NCI-H510A (cell line): ENCODE results near the gene SZRD1.

Source experiments
- DNase-seq: peaks from one replicate; lab custom pipeline; 2025; lab: John Stamatoyannopoulos, UW

Gene SZRD1

DNA sequence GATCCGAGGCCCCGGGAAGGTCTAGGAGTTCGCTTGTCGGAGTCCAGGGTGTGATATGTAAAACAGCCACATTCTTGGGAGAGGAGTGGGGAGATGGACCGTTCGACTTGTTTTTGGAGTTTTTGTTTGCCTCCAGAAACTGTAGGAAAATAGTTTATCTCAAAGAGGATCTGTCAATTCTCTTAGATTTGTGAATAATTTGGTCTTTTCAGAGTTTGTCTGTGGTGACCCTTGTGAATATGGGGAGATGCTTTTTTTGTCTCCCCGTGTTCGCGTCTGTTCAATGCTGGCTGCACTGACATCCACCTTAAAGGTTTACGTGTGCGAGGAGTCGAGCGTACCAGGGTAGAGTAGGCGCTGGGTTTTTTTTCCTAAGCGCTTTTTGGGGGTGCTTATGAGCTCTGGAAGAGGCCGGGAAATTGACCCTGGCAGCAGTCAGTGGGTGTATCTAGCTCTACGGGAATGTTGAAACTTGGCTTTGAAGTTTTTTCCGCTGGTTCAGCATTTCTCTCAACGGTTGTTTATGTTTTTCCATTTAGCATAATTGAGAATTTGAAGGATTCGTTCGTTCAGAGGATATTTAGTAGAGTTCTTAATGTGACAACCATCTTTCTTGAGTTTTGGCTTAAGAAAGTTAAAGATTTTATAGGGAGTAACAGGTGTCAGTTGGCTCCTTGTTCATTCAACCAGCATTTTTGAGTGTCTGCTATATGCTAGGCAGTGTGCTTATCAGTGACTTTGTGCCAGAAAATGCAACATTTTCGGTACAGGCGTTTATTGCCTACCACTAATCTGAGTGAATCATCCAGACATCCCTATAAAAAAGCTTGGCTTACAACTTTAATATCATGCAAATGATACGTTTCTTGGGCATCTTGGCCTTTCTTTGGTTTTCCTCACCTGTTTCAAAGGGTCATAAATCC lies 1.2 kb downstream of the SZRD1 start:
- DNase-seq: no peak

DNA sequence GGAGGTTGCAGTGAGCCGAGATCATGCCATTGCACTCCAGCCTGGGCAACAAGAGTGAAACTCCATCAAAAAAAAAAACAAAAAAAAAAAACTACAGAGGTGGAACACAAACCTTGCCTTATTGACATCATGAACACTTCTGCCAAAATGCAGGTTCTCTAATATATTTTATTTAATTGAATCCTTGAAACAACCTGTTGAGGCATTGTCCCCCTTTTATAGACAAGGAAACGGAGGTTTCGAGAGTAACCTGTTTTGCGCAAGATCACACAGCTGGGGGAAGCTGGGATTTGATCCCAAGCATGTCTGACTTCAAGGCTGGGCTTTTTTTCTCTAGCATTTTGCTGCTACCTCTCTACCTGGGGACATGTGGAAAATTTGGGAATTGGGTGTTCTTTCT lies 2.8 kb downstream of the SZRD1 start:
- no peak for DNase-seq

DNA sequence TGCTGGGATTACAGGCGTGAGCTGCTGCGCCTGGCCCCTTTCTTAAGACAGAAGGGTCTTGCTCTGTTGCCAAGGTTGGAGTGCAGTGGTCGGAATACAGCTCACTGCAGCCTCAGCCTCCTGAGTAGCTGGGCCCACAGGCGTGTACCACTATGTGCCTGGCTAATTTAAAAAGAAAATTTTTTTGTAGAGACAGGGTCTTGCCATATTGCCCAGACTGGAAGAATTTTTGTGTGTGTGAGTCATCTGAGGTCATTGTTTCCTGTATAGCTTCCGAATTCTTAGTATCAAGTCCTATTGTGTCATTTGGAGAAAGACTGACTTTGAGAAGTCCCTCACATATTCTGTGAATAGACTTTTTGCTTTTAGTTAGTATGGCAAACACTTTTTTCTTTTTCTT lies 4.7 kb downstream of the SZRD1 start:
- DNase-seq: no peak

DNA sequence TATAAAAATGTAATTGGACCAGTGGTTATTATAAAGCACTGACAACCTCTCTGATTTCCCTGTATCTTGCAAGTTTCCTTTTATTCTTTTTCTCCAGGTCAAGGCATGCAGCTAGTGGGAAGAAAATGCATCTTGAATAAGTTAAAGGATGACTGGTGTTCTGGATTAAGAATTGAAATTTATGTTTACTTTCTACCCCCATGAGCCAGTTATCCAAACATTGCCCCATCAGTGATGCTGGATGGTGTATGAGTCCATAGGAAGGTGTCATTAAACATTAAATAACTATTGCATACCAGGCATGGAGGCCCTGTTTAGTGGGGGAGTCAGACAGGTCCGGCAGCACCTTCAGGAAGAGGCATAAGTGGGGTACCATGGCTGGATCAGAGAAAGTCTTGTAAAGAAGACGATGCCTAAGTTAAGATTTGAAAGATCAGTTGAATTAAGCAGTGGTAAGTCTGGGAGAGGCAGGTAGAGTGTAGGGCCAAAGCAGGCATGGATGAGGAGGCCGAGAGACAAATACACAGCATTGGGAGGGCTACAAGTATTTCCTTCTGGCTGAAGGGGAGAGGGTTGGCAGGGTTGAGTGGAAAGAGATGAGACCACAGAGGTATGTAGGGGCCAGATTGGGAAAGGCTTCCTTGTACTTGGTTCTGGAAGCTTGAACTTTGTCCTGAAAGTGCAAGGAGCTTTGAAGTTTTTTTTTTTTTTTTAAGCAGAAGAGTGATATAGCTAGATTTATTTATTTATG lies 5.7 kb downstream of the SZRD1 start:
- no peak for DNase-seq

DNA sequence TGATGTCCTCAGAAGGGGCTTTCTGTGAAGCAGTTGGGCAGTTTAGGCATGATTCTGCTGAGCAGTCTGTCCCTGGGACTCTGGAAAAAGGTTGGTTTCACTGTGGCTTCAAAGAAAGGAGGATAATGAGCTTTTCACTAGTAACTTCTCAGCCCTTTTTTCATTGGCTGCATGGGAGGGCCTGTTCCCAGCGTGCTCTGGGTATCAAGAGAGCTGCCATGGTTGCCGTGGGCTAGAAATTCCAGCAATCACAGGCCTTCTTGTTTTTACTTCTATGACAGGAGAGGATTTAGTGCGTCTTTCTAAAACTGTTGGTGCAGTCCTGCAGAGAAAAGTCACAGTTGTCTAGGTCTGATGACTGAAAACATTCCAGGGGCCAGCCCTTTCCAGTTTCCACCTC lies 7.2 kb downstream of the SZRD1 start:
- DNase-seq: no peak

DNA sequence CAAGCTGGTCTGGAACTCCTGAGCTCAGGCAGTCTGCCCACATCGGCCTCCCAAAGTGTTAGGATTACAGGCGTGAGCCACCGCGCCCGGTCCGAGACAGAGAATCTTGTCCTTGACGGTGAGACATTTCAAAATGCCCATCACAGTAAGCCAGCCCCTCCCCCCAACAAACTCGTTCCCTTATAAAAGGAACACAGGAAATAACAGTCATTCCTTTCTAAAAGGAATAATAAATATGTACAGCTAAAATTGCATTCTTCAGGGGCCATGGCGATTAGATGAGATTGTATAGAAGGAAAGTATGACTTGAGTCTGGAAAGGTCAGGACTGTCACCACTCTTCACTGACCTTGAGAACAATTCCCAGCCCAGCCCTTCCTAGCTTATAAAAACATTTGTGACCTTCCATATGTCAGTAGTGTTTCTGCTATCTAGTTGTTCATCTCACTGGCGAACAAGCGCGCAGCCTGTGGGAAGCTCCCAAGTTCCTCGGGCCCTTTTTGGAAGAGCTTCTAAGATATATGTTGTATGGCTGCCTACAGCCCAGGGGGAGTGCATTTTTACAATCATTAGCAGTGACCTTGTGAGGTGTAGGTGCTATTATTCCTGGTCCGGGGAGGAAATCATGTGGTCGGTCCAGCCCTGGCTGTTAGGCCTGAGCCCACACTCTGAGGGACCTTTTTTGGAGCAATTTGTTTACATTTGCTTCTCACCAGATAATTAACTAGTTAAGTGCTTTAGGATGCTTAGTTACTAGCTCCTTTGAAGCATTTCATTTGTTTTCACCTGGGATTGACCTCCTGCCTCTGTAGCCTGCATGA lies 8.7 kb downstream of the SZRD1 start:
- no peak for DNase-seq

DNA sequence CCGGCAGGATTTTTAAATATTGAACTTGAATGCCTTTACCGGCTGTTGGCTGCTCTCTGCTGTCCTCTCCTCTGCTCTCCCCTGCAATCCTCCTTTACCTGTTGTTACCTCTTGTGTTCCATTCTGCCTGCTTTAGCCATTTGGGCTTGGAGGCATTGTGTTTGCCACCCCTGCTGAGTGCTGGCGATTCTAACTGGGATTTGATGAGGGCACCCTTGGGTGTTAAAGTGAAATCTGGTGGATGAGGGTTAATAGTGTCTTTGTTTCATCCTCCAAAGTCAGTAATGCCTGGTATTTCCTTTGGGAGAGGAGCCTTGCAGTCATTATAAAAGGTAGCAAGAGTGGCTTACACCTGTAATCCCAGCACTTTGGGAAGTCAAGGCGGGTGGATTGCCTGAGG lies 9.9 kb downstream of the SZRD1 start:
- DNase-seq: no peak

DNA sequence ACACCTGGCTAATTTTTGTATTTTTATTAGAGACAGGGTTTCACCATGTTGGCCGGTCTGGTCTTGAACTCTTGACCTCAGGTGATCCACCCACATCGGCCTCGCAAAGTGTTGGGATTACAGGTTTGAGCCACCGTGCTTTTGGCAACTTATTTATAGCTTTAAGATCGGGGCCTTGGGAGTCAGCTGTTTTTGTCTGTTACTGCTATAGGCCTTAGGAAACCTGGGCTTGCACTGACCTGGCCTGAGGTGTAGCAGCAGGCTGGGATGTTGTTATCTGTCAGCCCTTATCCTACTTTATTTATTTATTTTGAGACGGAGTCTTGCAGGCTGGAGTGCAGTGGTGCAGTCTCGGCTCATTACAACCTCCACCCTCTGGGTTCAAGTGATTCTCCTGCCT lies 11.4 kb downstream of the SZRD1 start:
- no peak for DNase-seq

DNA sequence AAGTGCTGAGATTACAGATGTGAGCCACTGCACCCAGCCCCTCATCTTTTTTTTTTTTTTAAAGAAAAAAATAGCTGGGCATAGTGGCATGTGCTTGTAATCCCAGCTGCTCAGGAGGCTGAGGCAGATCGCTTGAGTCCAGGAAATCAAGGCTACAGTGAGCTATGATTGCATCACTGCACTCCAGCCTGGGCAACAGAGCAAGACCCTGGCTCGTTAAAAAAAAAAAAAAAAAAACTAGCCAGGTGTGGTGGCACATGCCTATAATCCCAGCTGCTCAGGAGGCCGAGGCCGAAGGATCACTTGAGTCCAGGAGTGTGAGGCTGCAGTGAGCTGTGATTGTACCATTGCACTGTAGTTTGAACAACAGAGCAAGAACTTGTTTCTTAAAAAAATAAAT lies 13.8 kb downstream of the SZRD1 start:
- DNase-seq: no peak

DNA sequence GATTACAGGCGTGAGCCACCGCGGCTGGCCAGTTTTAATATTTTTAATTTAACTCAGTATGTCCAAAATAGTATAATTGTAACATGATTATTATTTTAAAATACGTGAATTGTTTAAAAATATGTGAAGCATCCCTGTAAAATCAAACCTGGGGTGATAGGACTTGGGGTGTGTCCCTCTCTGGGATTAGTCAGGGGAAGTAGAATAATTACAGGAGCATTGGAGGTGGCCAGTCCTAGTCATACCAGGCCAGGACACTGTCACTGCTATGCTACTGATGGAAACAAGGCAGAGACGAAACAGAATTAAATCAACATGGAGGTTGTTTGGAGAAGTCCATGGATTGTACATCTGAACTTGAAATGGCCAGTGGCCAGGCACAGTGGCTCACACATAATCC lies 16.8 kb downstream of the SZRD1 start:
- no peak for DNase-seq

DNA sequence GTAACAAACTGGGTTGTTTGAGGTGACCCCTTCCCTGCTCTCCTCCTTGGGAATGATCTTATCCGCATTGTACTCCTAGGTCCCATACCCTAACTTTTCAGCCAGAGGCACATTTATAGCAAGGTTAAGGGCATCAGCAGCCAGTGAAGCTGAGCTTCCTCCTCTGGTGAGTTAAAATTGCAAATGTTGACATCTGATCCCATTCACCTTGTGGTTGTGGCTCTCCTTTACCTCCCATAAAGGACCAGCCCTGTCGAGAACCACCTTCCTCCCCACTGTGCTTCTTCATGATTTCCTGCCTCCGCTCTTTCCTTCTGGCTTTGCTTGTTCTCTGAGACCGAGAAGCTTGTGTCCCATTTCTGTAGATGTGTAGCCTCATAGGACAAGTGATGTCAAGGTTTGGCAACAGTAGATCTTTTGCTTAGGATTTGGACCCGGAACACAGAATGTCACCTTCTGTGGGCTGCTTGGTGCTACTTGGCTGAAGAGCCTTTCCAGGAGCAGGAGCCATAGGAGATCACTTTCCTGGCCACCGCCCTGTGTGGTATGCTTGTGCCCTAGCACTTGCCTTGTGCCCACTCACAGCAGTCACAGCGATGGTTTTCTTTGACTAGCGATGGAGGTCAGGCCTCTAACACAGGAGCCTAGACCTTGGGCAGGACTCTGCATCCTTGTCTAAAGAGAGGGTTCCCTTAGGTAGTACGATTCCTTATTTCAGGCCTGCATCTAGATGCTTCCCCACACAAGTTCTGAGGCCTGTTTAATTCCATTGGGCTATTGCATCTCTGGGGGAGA lies 18.8 kb downstream of the SZRD1 start:
- no peak for DNase-seq

DNA sequence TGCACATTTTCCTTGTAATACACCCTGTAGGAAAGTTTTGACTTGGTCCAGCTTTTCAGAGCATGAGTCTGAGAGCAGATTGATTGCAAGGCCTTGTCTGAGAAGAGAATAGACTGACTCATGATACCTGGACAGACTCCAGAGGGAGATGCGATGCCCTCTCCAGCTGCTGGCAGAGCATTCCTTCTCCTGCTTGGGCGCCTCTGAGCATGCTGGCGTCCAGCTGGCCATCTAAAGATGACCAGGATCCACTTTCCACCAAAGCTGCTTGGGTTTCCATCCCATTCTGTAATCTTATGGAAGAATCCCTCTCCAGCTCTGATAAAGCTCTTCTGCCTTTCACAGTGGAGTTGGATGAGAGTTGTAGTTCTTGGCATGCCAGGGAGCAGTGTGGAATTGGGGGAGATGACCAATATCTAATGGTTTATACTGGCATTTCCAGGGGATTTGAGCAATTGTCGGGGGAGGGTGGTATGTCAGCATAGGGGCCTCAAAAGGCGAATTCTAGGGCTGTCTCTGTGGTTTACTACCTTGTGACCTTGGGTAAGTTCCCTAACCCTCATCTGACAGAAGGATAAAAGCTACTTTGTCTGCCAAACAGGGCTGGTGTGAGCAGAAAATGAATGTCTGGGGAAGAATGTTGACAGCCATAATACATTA lies 19.5 kb downstream of the SZRD1 start:
- no peak for DNase-seq

DNA sequence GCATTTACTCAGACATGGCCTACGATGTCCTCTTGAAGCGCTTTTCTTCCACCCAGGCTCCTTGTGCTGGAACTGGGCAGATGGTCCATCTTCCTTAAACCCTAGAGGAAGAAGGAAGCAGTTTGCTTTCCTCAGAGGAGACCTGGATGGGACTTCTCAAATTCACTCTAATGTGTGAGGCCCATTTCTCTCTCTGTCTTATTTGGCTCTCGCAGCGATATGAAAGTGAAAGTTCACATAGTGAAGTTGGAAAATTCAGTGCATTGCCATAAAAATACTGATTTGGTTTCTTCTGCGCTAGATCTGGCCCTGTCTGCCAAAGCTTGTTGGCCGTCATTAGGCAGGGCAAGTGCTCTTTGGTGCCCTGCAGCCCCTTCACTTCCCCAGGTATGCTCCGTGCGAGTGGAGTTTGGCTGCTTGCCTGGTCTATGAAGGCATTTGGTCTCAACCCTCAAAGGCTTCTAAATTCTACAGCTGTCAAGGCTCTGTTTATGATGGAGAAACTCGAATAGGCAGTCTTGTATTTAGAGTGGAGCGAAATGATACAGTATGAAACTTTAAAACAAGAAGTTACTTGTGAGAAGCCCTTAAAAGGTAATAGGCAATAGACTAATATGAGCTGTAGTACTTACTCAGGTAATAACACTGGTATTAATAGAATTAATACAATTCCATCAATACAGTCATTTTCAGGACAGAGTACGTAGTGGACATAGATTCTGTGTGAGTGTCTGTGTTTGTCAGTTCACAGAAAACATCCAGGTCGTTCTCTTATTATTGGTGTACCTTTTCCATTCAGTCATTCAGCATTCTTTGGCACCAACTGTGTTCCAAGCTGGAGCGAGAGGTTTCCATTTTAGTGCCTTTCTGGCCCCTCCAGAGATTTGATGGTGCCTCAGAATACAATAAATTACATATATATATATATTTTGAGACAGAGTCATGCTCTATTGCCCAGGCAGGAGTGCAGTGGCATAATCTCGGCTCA lies 20.5 kb downstream of the SZRD1 start:
- no peak for DNase-seq

DNA sequence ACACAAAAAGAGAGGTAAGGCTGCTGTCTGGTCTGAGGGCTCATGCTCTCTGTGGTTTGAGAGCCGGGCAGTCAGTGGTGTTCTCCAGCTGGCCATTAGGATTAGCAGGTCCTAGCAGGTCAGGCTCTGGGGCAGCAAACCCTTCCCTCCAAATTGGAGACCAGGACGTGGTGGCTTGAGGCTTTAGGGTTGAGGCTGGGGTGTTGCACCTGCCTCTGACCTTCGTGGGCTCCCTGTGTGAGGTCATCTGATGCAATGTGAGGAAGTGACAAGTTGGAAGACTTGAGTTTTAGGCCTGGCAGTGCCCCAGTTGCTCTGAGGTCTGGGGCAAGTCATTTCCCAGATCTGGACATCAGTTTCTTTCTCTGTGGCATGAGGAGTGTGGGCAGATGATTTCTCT lies 24.4 kb downstream of the SZRD1 start:
- no peak for DNase-seq

DNA sequence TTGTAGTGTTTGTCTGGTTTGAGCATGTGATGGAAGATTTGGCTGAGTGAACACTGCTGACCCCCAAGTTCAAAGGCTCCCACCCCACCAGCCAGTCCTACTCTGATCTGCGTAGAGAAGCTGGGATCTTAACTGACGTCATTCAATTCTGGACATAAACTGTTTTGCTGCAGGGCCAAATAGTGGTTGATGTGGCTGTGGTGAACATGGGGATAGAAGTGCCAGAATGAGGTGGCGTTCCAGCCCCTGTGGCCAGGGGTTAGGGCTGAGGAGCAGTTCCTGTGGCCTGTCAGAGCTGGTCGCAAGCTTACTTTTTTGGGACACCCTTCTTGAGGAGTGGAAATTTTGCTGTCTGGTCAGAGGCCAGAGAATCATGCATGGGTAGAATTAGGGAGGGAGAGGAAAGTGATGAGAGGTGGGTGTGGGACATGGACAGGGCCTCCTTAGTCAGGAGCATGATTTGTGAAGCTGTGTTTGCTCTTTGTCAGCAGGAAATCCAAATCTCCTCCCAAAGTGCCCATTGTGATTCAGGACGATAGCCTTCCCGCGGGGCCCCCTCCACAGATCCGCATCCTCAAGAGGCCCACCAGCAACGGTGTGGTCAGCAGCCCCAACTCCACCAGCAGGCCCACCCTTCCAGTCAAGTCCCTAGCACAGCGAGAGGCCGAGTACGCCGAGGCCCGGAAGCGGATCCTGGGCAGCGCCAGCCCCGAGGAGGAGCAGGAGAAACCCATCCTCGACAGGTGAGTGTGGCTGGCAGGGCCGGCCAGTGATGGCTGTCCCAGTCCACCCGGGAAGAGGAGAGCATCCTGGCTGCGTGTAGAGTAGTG lies 25.9 kb downstream of the SZRD1 start:
- DNase-seq: no peak

DNA sequence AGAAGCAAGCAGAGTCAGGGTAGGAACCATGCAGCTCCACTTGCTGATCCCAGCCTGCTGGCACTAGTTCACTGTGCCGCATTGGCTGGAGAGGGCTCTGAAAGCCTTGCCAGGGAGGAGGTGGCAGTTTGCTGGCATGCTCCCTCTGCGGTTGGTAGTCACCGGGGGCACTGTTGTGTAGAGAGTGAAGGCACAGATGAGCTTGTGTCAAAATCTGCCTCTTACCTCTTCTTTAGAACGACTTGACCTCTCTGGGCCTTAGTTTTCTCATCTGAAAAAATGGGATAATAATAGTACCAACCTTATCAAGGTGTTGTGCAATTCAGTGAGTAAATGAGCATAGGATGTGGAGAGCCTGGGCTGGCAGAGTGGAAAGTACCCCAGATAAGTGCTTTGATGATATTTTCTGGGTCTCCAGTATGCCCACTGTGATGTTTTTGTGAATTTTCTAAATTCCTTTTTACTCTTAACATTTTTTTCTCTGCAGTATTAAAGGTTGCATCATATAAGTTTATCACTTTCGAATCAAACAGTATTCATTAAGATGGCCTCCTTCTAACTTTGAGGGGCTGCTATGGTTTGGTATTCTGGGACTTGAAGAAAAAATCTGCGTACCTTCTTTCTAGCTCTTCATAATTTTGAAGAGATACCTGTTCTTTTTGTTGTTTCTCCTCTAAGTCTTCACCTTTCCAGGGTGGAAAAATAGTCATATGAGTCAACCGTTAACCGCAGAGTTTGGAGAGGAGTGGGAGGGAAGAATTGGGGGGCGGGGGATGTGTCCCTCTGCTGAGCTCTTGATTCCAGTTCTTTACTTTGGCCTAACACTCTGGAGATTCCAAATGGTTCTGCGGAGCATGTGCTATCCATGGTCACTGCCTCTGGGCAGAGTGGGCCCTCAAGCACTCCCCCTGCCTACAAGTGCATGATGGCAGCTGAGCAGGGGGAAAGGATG lies 26.8 kb downstream of the SZRD1 start:
- no peak for DNase-seq

DNA sequence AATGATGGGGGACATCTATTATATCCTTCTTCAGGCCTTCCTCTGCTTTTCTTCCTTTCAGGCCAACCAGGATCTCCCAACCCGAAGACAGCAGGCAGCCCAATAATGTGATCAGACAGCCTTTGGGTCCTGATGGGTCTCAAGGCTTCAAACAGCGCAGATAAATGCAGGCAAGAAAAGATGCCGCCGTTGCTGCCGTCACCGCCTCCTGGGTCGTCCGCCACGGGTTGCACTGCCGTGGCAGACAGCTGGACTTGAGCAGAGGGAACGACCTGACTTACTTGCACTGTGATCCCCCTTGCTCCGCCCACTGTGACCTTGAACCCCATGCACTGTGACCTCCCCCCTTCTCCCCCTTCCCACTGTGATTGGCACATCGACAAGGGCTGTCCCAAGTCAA lies 27.9 kb downstream of the SZRD1 start:
- DNase-seq: no peak

DNA sequence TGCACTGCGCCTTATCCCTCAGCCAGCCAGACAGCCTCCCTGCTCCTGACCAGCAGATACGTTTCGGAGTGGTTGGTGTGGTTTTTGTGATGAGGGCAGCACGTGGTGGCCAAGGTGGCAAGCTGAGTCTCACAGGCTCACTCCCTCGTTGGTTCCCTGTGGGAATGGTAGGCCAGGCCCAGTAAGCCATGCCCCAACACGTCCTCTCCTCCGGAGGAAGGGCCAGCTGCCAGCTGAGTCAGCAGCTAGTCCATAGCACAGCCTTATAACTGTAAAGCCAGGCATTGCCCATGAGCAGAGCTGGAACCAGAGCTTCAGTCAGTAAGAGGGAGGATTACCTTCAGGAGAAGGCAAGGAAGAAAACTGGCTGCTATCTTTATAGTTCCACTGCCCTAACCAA lies 29.5 kb downstream of the SZRD1 start:
- no peak for DNase-seq
